NOMO-1 treated with DMSO at 0.1 percent for 48 hours (cell line): ENCODE measurements around the gene VIM.
"Not testable (repeated sequence)": the region's sequence is repeated elsewhere in the genome, so short reads cannot be mapped to it uniquely, and the experiment has no call there.

Source experiments
- DNase-seq: peaks from one replicate; lab custom pipeline; 2025; ENCODE audit not compliant: unreplicated experiment; lab: John Stamatoyannopoulos, UW

Gene VIM

GRCh38 chr10:17255512-17255911, 27.5 kb downstream of the VIM start:
- DNase-seq = peak; percentile 43

GRCh38 chr10:17256051-17256450, 28.0 kb downstream of the VIM start:
- no peak for DNase-seq

- no peak for DNase-seq
These were observed 28.6 kb downstream of the VIM start for GRCh38 chr10:17256627-17257026.

- peak; percentile 76 for DNase-seq
These were observed 29.7 kb downstream of the VIM start for GRCh38 chr10:17257466-17258321.

- no peak for DNase-seq
These were observed 34.5 kb downstream of the VIM start for GRCh38 chr10:17262502-17262901.

- no peak for DNase-seq
These were observed 35.5 kb downstream of the VIM start for GRCh38 chr10:17263580-17263979.

GRCh38 chr10:17265468-17265867, 37.4 kb downstream of the VIM start:
- no peak for DNase-seq

- not testable (repeated sequence) for DNase-seq
These were observed 38.5 kb downstream of the VIM start for GRCh38 chr10:17266549-17266948.

- DNase-seq = no peak
These were observed 44.6 kb downstream of the VIM start for GRCh38 chr10:17272648-17273047.

GRCh38 chr10:17273403-17273802, 45.4 kb downstream of the VIM start:
- no peak for DNase-seq

GRCh38 chr10:17276756-17277424, 48.8 kb downstream of the VIM start:
- DNase-seq = no peak

- no peak for DNase-seq
These were observed 50.7 kb downstream of the VIM start for GRCh38 chr10:17278607-17279240.

- no peak for DNase-seq
These were observed 54.3 kb downstream of the VIM start for GRCh38 chr10:17282311-17282710.

GRCh38 chr10:17286562-17287550, 58.8 kb downstream of the VIM start:
- DNase-seq = no peak
